ENCODE data around the gene TAAR1. TPM values are rescaled to one million over a fixed set of nuclear protein-coding genes. Genes with fewer than 3 reads are reported as not detected.

TAAR1 gene
- total RNA-seq, 4 donors from 2014 or later = not detected

GRCh38 chr6:132624175-132624574, 34.8 kb downstream of the TAAR1 start, which contains the start of gene TAAR2:
TSS of gene TAAR2 (minus strand) at chr6:132624275. CDS start at chr6:132624275, 0 bp downstream.
- TF ChIP-seq CTCF (IDR thresholded peaks at IDR 0.05; ENCODE audit: low read depth) = no peak

- TF ChIP-seq CTCF (IDR thresholded peaks at IDR 0.05; ENCODE audit: low read depth) = no peak
Observed at GRCh38 chr6:132623106-132623845, 35.7 kb downstream of the TAAR1 start.

- TF ChIP-seq CTCF (IDR thresholded peaks at IDR 0.05; ENCODE audit: low read depth) = no peak
Observed at GRCh38 chr6:132616677-132617076, 42.3 kb downstream of the TAAR1 start.

- no peak for TF ChIP-seq CTCF (IDR thresholded peaks at IDR 0.05; ENCODE audit: low read depth)
Observed at GRCh38 chr6:132614554-132614953, 44.4 kb downstream of the TAAR1 start.

GRCh38 chr6:132612449-132613108, 46.4 kb downstream of the TAAR1 start:
- TF ChIP-seq CTCF (IDR thresholded peaks at IDR 0.05; ENCODE audit: low read depth) = no peak

- TF ChIP-seq CTCF (IDR thresholded peaks at IDR 0.05; ENCODE audit: low read depth) = no peak
Observed at GRCh38 chr6:132611616-132612015, 47.4 kb downstream of the TAAR1 start.

GRCh38 chr6:132607544-132608233, 51.3 kb downstream of the TAAR1 start:
- no peak for TF ChIP-seq CTCF (IDR thresholded peaks at IDR 0.05; ENCODE audit: low read depth)

Data from subcutaneous adipose tissue (tissue), 4 donors.